Astrocyte of the spinal cord (primary cell): Measurements from ENCODE around the gene CFAP20DC.
A peak's percentile ranks its signal among the peaks of the same experiment; 100 is the strongest.
"Not testable (repeated sequence)": the region's sequence is repeated elsewhere in the genome, so short reads cannot be mapped to it uniquely, and the experiment has no call there.

Source experiments
- DNase-seq: peaks from one replicate; pipeline ENCODE4 v3.0.0; 2011; ENCODE audit warnings: low read depth, low spot score
- H3K4me3 ChIP-seq: 2 replicates; pipeline ENCODE4 v1.5.1; 2011; ENCODE audit warnings: low read depth, mild to moderate bottlenecking, low read length, moderate library complexity
- CTCF ChIP-seq: IDR thresholded peaks from 2 replicates; pipeline ENCODE4 v1.5.1; 2012; ENCODE audit warnings: low read depth, mild to moderate bottlenecking, low read length, inconsistent platforms
- in situ Hi-C: cut with HindIII; loops from 2 replicates; pipeline ENCODE4 v1.10.0; 2017; ENCODE audit warnings: low sequenced_read_pairs

Gene CFAP20DC

DNA sequence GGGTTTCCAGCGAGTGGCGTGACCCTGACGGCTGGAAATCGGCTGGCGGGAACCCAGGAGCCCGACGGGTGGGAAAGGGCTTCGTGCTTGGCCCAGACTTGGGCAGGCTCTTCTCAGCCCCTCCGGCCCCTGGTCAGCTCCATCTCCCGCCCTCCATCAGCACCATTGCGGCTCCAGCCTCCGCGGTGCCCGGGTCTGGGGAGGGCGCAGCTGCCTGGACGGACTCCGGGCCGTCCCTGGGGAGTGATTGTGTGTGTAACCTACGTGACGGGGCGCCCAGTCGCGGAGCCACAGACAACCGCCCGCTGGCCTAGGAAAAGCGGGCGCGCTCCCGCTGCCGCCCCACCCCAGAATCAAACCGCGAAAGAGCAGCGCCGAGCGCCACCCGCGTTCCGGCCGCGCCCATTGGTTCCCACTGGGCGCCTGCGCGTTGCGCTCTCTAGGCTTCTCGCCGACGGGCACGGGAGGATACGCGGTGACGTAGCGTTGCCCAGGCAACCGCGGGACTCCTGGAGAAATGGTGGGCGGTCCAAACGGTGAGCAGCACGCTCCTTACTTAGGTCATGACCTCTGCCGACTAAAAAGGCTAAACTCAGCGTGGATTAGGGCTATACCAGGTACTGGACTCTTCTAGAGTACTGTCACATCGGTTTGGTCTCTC lies at the start of gene CFAP20DC:
CFAP20DC (minus strand) TSS at position 355 of the 661 bp plus-strand sequence. CDS start 394 bp downstream, outside the sequence.
- H3K4me3 ChIP-seq, result peak within 1 kb of the TSS; percentile 71
- no peak for TF ChIP-seq CTCF
- in situ Hi-C loops, result no loop called here
- peak; percentile 93 for DNase-seq

DNA sequence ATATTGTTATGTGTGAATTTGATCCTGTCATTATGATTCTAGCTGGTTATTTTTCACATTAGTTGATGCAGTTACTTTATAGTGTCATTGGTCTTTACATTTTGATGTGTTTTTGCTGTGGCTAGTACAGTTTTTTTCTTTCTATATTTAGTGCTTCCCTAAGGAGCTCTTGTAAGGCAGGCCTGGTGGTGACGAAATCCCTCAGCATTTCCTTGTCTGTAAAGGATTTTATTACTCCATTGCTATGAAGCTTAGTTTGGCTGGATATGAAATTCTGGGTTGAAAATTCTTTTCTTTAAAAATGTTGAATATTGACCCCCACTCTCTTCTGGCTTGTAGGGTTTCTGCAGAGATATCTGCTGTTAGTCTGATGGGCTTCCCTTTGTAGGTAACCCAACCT lies 48.7 kb upstream of the CFAP20DC start:
- DNase-seq, H3K4me3 ChIP-seq, in situ Hi-C loops: not testable (repeated sequence)

DNA sequence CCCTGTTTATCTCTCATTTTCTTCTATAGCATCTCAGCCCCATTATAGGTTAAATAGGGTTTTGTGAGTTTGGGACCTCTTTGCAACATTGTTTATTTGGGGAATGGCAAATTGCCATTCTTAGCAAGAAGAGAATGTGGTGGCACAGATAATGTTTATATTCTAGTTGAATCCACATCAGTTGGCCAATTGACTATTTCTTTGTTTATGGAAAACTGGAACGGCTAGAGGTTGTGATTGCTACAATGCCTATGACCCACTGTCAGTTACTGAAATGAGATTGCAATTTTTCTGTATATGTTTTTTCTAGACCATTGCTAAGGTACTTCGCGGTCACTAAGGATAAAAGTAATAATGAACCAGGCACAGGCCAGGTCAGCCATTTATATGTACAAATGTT lies 44.6 kb upstream of the CFAP20DC start:
- in situ Hi-C loops, result no loop called here

DNA sequence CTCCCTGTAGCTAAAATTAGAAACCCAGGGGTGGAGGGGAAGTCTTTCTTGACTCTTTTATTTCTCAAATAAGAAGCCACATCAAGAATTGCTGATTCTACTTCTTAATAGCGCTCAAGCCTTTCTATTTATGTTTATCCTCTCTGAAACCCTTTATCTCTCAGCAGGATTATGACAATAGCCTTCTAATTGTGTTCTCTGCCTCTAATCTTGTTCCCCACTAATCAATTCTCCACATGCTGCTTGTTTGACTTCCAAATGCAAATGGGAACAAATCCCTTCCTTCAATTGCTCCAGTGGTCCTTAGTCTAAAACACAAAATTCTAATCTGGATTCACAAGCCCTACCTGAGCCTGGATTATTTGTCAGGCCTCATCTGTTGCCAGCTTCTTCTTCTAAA lies 43.7 kb upstream of the CFAP20DC start:
- no peak for TF ChIP-seq CTCF
- DNase-seq, result no peak
- in situ Hi-C loops, result no loop called here
- H3K4me3 ChIP-seq, result no peak overlapping the region

More for the DNA sequence above, 44.6 kb upstream of the CFAP20DC start:
- no peak for DNase-seq
- TF ChIP-seq CTCF, result no peak
- no peak overlapping the region for H3K4me3 ChIP-seq

DNA sequence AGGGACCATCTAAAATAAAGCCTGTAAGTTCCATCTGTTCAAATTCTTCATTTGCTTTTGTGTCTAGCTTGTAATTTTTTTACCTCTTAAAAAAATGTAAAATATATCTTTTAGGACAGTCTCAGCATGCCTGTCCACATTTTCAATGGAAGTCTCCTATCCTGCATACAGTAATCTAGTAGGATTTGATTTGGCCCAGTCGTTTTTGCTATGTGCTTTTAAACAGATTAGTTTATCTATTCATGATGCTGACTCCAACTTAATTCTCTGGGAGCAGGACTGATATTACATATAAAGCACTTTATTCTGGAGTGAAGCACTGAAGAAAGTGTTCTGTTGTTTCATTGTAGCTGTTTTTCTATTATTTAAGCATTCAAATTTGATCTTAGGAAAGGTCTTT lies 38.9 kb upstream of the CFAP20DC start:
- no peak for DNase-seq
- H3K4me3 ChIP-seq, result no peak overlapping the region
- TF ChIP-seq CTCF, result no peak
- in situ Hi-C loops, result no loop called here

DNA sequence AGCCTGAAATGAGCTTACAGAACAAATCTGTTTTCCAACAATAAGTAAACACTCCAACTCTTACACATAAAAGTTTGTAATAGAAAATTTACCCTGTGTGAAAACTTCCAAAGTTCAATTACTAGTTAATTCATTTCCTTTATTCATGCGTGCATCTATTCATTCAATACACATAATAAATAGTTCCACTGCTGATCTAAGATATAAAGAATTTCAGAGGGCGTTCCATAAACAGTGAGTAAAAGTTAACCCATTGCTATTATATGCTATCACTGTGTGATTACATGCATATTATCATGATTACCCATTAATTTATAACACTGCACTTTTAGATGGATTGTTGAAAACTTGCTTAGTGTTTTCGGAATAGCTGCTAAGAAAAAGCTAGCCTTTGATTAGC lies 36.2 kb upstream of the CFAP20DC start:
- in situ Hi-C loops, result no loop called here

More for the DNA sequence above, 36.2 kb upstream of the CFAP20DC start:
- TF ChIP-seq CTCF, result no peak
- no peak for DNase-seq
- H3K4me3 ChIP-seq, result no peak overlapping the region
